IPS-NIHi7 (cell line): Measurements from ENCODE around the gene L3MBTL1.
"Not testable (repeated sequence)": the region's sequence is repeated elsewhere in the genome, so short reads cannot be mapped to it uniquely, and the experiment has no call there.

Source experiments
- DNase-seq: peaks from one replicate; pipeline ENCODE4 v3.0.0; 2012; ENCODE audit warnings: mixed read lengths; ENCODE audit errors: extremely low spot score

L3MBTL1 gene

GRCh38 chr20:43507150-43508080 is at the start of gene L3MBTL1:
L3MBTL1 (plus strand) TSS chr20:43507697; CDS start chr20:43513504, 5,807 bp downstream.
- peak; percentile 96 for DNase-seq

DNA sequence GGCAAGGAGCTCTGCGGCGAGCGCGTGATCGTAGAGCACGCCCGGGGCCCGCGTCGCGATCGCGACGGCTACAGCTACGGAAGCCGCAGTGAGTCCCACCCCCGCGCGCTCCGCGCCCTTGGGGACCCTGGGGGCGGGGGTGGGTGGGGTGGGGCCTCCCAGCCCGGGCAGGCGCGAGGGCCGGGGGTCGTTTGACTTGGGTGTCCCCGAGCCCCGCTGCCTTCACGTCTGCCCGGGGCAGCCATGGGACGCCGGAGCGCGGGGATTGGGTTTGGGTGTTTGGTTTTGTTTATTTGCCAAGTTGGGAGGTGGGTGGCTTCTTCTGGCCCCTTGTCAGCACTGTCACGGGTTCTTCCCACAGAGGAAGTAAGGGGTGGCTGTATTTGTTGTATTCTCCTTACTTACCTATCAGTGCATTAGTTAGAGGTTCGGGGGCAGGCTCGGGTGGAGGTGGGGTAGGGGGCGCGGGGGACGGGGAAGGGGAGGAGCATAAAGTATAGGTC is 49.0 kb upstream of the L3MBTL1 start:
- no peak for DNase-seq

DNA sequence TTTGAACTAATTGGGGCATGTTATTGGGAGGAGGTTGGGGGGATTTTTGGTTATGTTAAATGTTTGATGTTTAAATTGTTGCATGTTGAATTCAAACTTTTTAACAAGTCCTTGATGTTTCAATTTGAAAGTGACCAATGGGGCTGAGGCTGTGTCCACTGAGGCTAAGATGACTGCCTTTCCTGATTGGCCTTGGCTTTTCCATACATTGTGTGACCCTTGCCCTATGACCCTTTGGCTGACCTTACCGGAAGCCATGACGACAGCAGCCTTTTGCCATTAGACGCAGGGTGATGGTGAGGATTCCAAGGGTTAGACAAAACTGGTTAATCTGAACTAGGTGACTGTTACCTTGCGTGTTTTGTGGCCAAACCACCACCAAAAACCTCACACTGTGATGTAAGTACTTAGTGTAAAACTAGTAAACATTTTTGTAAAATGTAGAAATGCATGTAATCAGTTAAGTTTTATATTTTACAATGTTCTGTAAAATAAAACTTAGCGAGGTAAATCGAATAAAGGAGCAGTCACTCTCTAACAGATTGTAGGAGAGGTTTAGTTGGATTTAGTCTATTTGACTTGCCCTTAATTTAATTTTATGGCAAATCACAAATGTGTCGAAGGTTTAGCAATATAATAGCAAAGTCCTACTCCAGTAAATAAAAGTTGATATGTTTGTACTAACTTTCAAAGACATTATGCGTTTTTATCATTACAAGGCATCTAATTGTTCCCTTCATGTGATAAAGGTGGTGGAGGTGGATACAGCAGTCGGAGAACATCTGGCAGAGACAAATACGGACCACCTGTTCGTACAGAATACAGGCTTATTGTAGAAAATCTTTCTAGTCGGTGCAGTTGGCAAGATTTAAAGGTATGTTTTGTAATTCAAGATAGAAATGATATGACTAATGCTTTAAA is 48.2 kb upstream of the L3MBTL1 start:
- no peak for DNase-seq

- DNase-seq = no peak
Measured at GRCh38 chr20:43460172-43460829, 47.2 kb upstream of the L3MBTL1 start.

- no peak for DNase-seq
Measured at GRCh38 chr20:43460830-43461200, 46.7 kb upstream of the L3MBTL1 start.

DNA sequence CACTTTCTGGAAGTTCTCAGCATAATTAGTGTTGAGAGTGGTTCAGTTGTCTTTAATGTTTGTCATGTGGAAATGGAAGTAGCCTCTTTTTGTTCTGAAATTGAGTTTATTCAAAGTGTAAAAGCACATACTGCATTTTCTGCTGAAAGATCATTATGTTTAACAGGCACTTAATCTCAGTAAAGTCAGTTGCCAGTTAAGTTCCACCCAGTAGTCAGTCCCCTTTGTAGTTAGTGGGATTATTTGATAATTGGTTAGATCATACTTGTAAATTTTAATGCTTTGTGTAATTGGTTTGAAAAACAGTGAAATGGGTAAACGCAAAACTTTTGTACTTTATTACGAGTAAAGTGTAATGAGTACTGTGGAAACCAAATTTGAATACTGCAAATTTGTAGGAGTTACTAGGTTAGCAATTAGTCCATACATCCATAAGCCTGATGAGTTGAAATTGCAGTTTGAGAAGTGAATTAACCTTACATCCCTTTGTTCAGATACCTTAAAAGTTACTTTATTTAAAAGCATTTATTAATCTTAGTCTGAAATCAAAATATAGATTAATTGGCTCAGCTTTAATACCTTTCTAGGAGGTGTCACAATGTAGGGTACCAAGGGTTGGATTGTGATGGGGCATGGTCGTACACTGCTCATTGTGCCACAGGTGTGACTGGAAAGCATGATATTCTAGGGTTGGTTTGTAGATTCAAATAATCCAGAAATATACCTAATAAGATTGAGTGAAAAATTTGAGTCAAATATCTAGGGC is 45.4 kb upstream of the L3MBTL1 start:
- no peak for DNase-seq

DNA sequence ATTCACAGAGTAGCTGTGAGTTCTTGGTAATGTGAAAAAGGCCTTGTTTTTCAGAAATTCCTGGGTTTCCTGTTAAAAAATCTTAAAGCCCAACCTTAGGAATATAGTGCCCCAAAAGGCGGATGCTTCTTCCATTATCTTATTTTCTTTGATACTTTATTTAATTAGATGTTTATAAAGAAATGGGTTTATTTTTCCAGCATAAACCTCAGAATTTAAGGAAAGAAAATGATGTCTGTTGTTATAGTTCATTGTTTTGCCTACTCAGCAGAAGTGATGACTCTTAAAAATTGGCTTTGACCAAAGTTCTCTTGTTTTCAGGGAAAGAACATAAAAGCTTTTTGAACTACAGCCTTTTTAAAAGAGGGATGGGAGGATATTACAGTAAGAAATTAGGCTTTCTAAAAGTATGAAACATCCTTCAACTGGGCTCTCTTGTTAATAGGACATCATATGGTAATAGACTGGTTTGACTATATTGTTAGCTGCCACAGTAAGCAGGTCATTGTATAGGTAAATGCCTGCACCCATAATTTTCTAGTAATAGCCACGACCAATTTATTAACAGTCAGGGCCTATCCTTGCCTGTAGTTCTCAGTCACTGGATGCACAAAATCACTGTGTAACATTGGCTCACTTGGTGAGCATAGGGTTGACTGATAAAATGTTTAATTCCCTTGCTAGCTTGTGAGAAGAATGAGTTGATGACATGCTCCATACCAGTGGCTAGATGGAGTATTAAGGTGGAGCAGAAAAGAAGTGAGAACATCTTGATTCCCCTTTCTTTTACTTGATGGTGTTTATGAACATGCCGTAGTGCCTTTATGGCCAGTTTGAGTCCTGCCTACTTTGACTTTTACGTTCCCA is 44.6 kb upstream of the L3MBTL1 start:
- no peak for DNase-seq

DNA sequence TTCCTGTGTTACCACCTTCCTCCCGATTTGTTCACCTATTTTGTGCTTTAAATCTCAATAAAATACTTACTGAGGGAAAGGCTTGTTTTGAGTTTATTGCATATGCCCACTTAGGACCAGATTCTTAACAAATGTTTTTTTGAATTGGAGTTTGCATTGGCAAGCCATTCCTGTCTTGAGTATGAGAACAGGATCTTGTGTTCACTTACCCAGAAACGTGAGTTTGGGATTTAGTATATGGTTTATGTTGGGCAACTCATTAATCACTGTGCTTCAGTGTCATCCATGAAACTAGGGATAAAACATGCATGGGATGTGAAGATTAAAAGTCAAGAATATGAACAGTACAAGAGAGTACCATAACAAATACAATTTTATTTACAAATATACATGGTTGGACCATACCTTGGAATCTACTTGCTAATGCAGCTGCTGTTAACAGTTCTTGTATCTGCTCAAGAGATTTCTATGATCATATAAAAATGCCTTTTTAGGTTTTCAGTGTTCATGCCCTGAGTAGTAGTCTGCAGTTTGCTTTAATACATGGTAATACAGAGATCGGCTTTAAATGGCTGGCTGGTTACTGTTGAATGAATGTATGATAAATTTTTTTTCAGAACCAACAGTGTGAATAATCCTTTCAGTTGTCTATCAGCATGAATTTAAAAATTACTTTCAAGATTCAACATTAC is 43.8 kb upstream of the L3MBTL1 start:
- DNase-seq = no peak

GRCh38 chr20:43464219-43464790 is 43.2 kb upstream of the L3MBTL1 start:
- no peak for DNase-seq

DNA sequence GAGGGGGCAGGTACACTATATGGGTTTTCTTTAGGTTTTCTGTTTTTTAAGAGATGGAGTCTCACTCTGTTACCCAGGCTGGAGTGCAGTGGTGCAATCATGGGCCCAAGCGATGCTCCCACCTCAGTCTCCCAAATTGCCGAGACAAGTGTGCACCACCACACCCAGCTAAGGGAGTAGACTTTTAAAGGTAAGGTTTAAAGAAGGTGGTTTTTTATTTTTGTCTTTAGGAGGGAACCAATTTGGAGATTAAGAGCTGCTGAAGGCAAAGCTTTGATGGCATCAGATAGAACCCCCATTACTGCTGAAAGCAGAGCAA is 41.9 kb upstream of the L3MBTL1 start:
- no peak for DNase-seq

DNA sequence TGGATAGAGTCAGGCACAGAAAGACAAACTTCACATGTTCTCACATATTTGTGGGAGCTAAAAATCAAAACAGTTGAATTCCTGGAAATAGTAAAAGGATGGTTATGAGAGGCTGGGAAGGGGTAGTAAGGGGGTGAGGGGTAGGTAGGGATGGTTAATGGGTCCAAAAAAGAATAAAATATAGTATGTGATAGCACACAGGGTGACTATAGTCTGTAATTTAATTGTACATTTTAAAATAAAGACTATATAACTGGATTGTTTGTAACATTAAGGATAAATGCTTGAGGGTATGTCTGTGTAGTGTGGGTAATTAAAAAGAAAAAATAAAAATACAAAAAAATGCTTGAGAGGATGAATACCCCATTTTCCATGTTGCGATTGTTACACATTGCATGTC is 39.9 kb upstream of the L3MBTL1 start:
- DNase-seq = no peak

GRCh38 chr20:43472671-43473380 is 34.7 kb upstream of the L3MBTL1 start:
- no peak for DNase-seq

- DNase-seq = no peak
Measured at GRCh38 chr20:43473381-43473704, 34.2 kb upstream of the L3MBTL1 start.

GRCh38 chr20:43477193-43477592 is 30.3 kb upstream of the L3MBTL1 start:
- no peak for DNase-seq

GRCh38 chr20:43477619-43478018 is 29.9 kb upstream of the L3MBTL1 start:
- no peak for DNase-seq

DNA sequence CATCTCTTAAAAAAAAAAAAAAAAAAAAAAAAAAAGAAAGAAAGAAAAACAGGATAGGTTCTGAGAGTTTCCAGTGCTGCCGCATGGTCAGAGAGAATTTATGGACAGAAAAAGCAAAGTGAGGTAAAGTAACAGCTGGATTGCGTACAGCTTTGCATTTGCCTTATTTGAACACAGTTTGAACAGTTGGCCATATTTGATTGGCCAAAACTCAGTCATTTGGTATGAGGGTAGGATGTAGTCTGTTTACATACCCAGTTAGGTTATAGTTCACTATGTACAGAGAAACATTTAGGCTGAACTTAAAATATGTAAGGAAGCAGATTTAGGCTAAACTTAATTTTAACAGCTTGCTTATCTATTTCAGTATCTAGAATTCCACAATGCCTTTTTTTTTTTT is 17.5 kb upstream of the L3MBTL1 start:
- no peak for DNase-seq

GRCh38 chr20:43492101-43492500 is 15.4 kb upstream of the L3MBTL1 start:
- no peak for DNase-seq

GRCh38 chr20:43495388-43495787 is 12.1 kb upstream of the L3MBTL1 start:
- no peak for DNase-seq

- DNase-seq = not testable (repeated sequence)
Measured at GRCh38 chr20:43502021-43502420, 5.5 kb upstream of the L3MBTL1 start.
